Measurements from ENCODE around the gene SLCO2A1.

The SLCO2A1 gene

DNA sequence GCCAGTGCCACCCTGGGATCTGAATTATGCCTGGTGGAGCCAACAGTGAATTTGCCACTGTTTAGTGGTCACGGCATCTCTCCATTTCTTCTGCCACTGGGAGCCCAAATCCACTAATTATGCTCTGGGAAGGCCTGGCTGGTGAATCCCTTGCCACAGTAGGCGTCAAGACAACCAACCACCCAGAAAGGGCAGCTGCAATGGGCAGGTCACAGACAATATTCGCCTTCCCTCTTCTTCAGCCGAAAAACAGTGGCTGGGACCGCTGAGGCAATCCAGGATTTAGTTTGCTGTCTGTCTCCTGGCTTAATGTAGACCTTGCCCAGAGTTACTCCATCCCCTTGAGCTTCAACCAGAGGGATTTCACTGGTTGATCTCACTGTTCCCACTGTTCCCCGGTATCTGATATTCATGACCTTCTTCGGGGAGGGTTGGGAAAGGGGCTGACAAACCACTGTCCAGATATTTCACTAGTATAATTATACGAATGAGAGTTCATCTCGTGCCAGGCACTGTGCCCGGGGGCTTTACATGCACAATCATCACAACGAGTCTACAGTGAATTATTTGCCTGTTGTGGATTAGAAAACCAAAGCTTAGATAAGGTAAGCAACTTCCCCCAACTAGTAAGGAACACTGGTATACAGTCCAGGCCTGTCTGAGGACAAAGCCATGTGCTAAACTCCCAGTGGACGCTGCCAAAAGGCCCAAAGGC, 84.2 kb downstream of the SLCO2A1 start:
- TF ChIP-seq, protein P1, sequence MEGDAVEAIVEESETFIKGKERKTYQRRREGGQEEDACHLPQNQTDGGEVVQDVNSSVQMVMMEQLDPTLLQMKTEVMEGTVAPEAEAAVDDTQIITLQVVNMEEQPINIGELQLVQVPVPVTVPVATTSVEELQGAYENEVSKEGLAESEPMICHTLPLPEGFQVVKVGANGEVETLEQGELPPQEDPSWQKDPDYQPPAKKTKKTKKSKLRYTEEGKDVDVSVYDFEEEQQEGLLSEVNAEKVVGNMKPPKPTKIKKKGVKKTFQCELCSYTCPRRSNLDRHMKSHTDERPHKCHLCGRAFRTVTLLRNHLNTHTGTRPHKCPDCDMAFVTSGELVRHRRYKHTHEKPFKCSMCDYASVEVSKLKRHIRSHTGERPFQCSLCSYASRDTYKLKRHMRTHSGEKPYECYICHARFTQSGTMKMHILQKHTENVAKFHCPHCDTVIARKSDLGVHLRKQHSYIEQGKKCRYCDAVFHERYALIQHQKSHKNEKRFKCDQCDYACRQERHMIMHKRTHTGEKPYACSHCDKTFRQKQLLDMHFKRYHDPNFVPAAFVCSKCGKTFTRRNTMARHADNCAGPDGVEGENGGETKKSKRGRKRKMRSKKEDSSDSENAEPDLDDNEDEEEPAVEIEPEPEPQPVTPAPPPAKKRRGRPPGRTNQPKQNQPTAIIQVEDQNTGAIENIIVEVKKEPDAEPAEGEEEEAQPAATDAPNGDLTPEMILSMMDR (IDR thresholded peaks at IDR 0.05; ENCODE audit: low read depth, low read length, missing control alignments) = no peak
- no peak for DNase-seq (ENCODE audit: low read depth)
- H3K4me3 ChIP-seq (ENCODE audit: low read depth, low read length) = no peak overlapping the region

GRCh38 chr3:133944641-133945380, 84.9 kb downstream of the SLCO2A1 start:
- TF ChIP-seq, protein P1 (IDR thresholded peaks at IDR 0.05; ENCODE audit: low read depth, low read length, missing control alignments) = no peak
- DNase-seq (ENCODE audit: low read depth) = no peak
- no peak overlapping the region for H3K4me3 ChIP-seq (ENCODE audit: low read depth, low read length)

DNA sequence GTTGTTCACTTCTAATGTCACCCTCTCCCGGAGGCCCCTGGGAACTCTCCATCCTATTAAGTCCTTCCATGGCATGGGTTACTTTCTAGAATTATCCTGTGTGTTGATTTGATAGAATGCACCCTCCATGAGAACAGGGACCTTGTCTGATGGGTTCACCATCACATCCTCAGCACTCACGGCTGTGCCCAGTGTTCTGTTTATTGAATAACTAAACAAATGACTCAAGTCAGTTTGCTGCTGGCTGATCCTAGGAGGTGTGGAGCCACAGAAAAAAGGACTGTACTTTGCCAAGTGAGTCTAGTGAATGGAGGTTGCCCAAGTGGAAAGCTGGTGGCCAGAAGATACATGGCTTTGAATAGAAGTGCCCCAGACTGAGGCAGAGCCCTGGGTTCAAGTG, 85.5 kb downstream of the SLCO2A1 start:
- TF ChIP-seq, protein P1 (IDR thresholded peaks at IDR 0.05; ENCODE audit: low read depth, low read length, missing control alignments) = no peak
- no peak overlapping the region for H3K4me3 ChIP-seq (ENCODE audit: low read depth, low read length)
- DNase-seq (ENCODE audit: low read depth) = no peak

GRCh38 chr3:133943639-133944141, 86.0 kb downstream of the SLCO2A1 start:
- H3K4me3 ChIP-seq (ENCODE audit: low read depth, low read length) = no peak overlapping the region
- no peak for DNase-seq (ENCODE audit: low read depth)
- TF ChIP-seq, protein P1 (IDR thresholded peaks at IDR 0.05; ENCODE audit: low read depth, low read length, missing control alignments) = no peak

DNA sequence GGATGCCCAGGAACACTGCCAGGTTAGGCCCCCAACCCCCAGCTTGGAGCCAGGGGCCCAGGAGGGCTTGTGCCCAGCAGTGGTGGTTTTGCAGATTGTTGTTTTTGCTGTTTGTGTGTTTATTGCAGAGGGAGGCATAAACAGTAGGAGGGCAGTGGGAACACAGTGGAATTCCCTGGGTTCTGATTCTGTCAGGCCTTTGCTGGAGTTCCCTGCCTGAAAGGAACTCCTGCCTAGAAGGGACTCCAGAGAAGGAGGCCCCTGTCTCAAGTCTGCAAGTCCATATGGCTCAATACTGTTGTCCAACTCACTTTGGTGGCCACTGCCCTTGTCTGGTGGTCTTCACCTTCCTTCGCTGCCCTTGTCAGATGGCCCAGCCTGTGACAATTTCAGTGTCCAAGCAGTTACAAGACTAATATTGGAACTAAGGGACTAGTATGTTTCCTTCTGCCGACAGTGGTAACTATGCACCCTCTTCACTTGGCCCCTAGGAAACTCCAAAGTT, 86.6 kb downstream of the SLCO2A1 start:
- TF ChIP-seq, protein P1 (IDR thresholded peaks at IDR 0.05; ENCODE audit: low read depth, low read length, missing control alignments) = no peak
- DNase-seq (ENCODE audit: low read depth) = no peak
- no peak overlapping the region for H3K4me3 ChIP-seq (ENCODE audit: low read depth, low read length)

- DNase-seq (ENCODE audit: low read depth) = no peak
- H3K4me3 ChIP-seq (ENCODE audit: low read depth, low read length) = no peak overlapping the region
- TF ChIP-seq, protein P1 (IDR thresholded peaks at IDR 0.05; ENCODE audit: low read depth, low read length, missing control alignments) = no peak
These were observed 88.3 kb downstream of the SLCO2A1 start for GRCh38 chr3:133941415-133941821.

All from GM12864 (cell line).